Measurements from ENCODE around the gene ARID3C.

Gene ARID3C

GRCh38 chr9:34575241-34575640 lies 53.6 kb downstream of the ARID3C start:
- Histone ChIP-seq H2AFZ (ENCODE audit: low read length) (no peak overlapping the region), H3K9me2 (replicated peaks; ENCODE audit: low read depth, low read length) (no peaks in the 10 kb centered on the region), H3K4me2 (ENCODE audit: low read depth, low read length, poor library complexity, severe bottlenecking) (no peak overlapping the region), H3F3A (ENCODE audit: low read depth) (no peaks in the 10 kb centered on the region), H3K79me2 (ENCODE audit: insufficient read depth, low read length) (no peaks in the 10 kb centered on the region), H3K4me1 (ENCODE audit: insufficient read depth, low read length, poor library complexity, severe bottlenecking) (no peaks in the 10 kb centered on the region), H4K20me1 (ENCODE audit: insufficient read depth, low read length, poor library complexity, severe bottlenecking) (no peaks in the 10 kb centered on the region), H3K4me3 (ENCODE audit: low read length, poor library complexity, severe bottlenecking) (no peak overlapping the region), H3K36me3 (ENCODE audit: insufficient read depth, low read length) (no peaks in the 10 kb centered on the region), H3K9ac (ENCODE audit: low read depth, low read length, poor library complexity, severe bottlenecking) (no peak overlapping the region), H3K27me3 (ENCODE audit: insufficient read depth, low read length, poor library complexity, severe bottlenecking) (no peaks in the 10 kb centered on the region), H3K9me3 (ENCODE audit: insufficient read depth, low read depth, low read length) (no peaks in the 10 kb centered on the region)
- no peak for TF ChIP-seq EZH2phosphoT487 (IDR thresholded peaks at IDR 0.05; ENCODE audit: borderline replicate concordance)
- TF ChIP-seq, protein P1, sequence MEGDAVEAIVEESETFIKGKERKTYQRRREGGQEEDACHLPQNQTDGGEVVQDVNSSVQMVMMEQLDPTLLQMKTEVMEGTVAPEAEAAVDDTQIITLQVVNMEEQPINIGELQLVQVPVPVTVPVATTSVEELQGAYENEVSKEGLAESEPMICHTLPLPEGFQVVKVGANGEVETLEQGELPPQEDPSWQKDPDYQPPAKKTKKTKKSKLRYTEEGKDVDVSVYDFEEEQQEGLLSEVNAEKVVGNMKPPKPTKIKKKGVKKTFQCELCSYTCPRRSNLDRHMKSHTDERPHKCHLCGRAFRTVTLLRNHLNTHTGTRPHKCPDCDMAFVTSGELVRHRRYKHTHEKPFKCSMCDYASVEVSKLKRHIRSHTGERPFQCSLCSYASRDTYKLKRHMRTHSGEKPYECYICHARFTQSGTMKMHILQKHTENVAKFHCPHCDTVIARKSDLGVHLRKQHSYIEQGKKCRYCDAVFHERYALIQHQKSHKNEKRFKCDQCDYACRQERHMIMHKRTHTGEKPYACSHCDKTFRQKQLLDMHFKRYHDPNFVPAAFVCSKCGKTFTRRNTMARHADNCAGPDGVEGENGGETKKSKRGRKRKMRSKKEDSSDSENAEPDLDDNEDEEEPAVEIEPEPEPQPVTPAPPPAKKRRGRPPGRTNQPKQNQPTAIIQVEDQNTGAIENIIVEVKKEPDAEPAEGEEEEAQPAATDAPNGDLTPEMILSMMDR (conservative IDR thresholded peaks at IDR 0.05; ENCODE audit: low read length) = no peak

DNA sequence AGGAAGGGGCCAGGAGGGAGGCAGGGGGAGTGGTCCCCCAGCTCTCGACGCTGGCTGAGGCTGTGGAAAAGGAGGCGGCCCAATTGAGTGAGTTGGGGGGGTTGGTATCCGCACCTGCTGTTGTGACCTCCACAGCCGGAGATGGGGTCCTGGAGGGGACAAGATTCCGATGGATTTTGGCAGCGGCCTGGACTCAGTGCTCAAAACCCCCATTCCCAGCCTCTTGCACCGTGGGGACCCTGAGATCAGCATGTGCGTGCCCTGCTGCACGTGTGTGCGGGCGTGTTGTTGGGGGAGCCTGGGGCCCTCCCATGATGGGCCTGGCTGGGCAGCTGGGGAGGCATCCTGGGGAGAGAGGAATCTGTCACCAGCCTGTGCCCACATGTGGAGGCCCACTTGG lies 54.3 kb downstream of the ARID3C start:
- H4K20me1 ChIP-seq (ENCODE audit: insufficient read depth, low read length, poor library complexity, severe bottlenecking) = no peaks in the 10 kb centered on the region
- H3K9ac ChIP-seq (ENCODE audit: low read depth, low read length, poor library complexity, severe bottlenecking) = no peak overlapping the region
- no peaks in the 10 kb centered on the region for H3F3A ChIP-seq (ENCODE audit: low read depth)
- no peaks in the 10 kb centered on the region for H3K36me3 ChIP-seq (ENCODE audit: insufficient read depth, low read length)
- H3K9me2 ChIP-seq (replicated peaks; ENCODE audit: low read depth, low read length) = no peaks in the 10 kb centered on the region
- no peaks in the 10 kb centered on the region for H3K27me3 ChIP-seq (ENCODE audit: insufficient read depth, low read length, poor library complexity, severe bottlenecking)
- no peak for TF ChIP-seq EZH2phosphoT487 (IDR thresholded peaks at IDR 0.05; ENCODE audit: borderline replicate concordance)
- TF ChIP-seq, protein P1 (conservative IDR thresholded peaks at IDR 0.05; ENCODE audit: low read length) = no peak
- H3K4me1 ChIP-seq (ENCODE audit: insufficient read depth, low read length, poor library complexity, severe bottlenecking) = no peaks in the 10 kb centered on the region
- H3K4me2 ChIP-seq (ENCODE audit: low read depth, low read length, poor library complexity, severe bottlenecking) = no peak overlapping the region
- H3K9me3 ChIP-seq (ENCODE audit: insufficient read depth, low read depth, low read length) = no peaks in the 10 kb centered on the region
- no peak overlapping the region for H2AFZ ChIP-seq (ENCODE audit: low read length)
- H3K79me2 ChIP-seq (ENCODE audit: insufficient read depth, low read length) = no peaks in the 10 kb centered on the region
- no peak overlapping the region for H3K4me3 ChIP-seq (ENCODE audit: low read length, poor library complexity, severe bottlenecking)

GRCh38 chr9:34573599-34574325 lies 55.1 kb downstream of the ARID3C start:
- Histone ChIP-seq H2AFZ (ENCODE audit: low read length) (no peak overlapping the region), H3K4me1 (ENCODE audit: insufficient read depth, low read length, poor library complexity, severe bottlenecking) (no peaks in the 10 kb centered on the region), H3K79me2 (ENCODE audit: insufficient read depth, low read length) (no peaks in the 10 kb centered on the region), H4K20me1 (ENCODE audit: insufficient read depth, low read length, poor library complexity, severe bottlenecking) (no peaks in the 10 kb centered on the region), H3K4me2 (ENCODE audit: low read depth, low read length, poor library complexity, severe bottlenecking) (no peak overlapping the region), H3K4me3 (ENCODE audit: low read length, poor library complexity, severe bottlenecking) (no peak overlapping the region), H3F3A (ENCODE audit: low read depth) (no peaks in the 10 kb centered on the region), H3K27me3 (ENCODE audit: insufficient read depth, low read length, poor library complexity, severe bottlenecking) (no peaks in the 10 kb centered on the region), H3K9me3 (ENCODE audit: insufficient read depth, low read depth, low read length) (no peaks in the 10 kb centered on the region), H3K9me2 (replicated peaks; ENCODE audit: low read depth, low read length) (no peaks in the 10 kb centered on the region), H3K36me3 (ENCODE audit: insufficient read depth, low read length) (no peaks in the 10 kb centered on the region), H3K9ac (ENCODE audit: low read depth, low read length, poor library complexity, severe bottlenecking) (no peak overlapping the region)
- TF ChIP-seq, protein P1 (conservative IDR thresholded peaks at IDR 0.05; ENCODE audit: low read length) = no peak
- TF ChIP-seq EZH2phosphoT487 (IDR thresholded peaks at IDR 0.05; ENCODE audit: borderline replicate concordance) = no peak

All from Loucy (cell line).